ENCODE data around the gene COL4A4. TPM values are rescaled to one million over a fixed set of nuclear protein-coding genes. Genes with fewer than 3 reads are reported as not detected.

The COL4A4 gene
- total RNA-seq, 1 experiment from 2014 or later = 3.1 TPM

GRCh38 chr2:227150222-227150936 lies 13.6 kb downstream of the COL4A4 start (continued):
- TF ChIP-seq ZNF281 (CRISPR knock-in tag; IDR thresholded peaks at IDR 0.05) (no peak), ZBTB43 (CRISPR knock-in tag; IDR thresholded peaks at IDR 0.05) (no peak), GTF2I (CRISPR knock-in tag; conservative IDR thresholded peaks at IDR 0.05) (no peak), CDX4 (CRISPR knock-in tag; IDR thresholded peaks at IDR 0.05; ENCODE audit: borderline replicate concordance) (no peak), E2F1 (CRISPR knock-in tag; IDR thresholded peaks at IDR 0.05) (no peak), AFF4 (CRISPR knock-in tag; IDR thresholded peaks at IDR 0.05; ENCODE audit: borderline replicate concordance) (no peak), ZNF425 (CRISPR knock-in tag; conservative IDR thresholded peaks at IDR 0.05) (no peak)

GRCh38 chr2:227148106-227148505 lies 15.9 kb downstream of the COL4A4 start:
- ATAC-seq = no peak
- TF ChIP-seq ESRRA (CRISPR knock-in tag; IDR thresholded peaks at IDR 0.05; ENCODE audit: borderline replicate concordance) (no peak), GTF2I (CRISPR knock-in tag; conservative IDR thresholded peaks at IDR 0.05) (peak; percentile 70; the same call in 1 of the 2 replicates)
- no peak for DNase-seq (ENCODE audit: low spot score)
- H3K27me3 Mint-ChIP-seq (ENCODE audit: low read depth) = no peaks in the 10 kb centered on the region
- H3K4me1 Mint-ChIP-seq = peaks cover 14% of the 10 kb centered on the region
- no peak overlapping the region for H3K27ac Mint-ChIP-seq
- H3K36me3 Mint-ChIP-seq = peaks cover 11% of the 10 kb centered on the region
- ChIA-PET POLR2A (no interaction called here), CTCF (no interaction called here)
- H3K4me3 Mint-ChIP-seq = no peak overlapping the region
- peaks cover 28% of the 10 kb centered on the region for H3K9me3 Mint-ChIP-seq

GRCh38 chr2:227147023-227147422 lies 17.0 kb downstream of the COL4A4 start:
- peaks cover 11% of the 10 kb centered on the region for H3K36me3 Mint-ChIP-seq
- DNase-seq (ENCODE audit: low spot score) = no peak
- no peak for TF ChIP-seq PREB (CRISPR knock-in tag; IDR thresholded peaks at IDR 0.05; ENCODE audit: borderline replicate concordance)
- TF ChIP-seq MAX (CRISPR knock-in tag; IDR thresholded peaks at IDR 0.05) = no peak
- TF ChIP-seq RELA (CRISPR knock-in tag; IDR thresholded peaks at IDR 0.05; ENCODE audit: borderline replicate concordance) = no peak
- no peak for TF ChIP-seq ETV6 (CRISPR knock-in tag; IDR thresholded peaks at IDR 0.05)
- TF ChIP-seq ZNF396 (CRISPR knock-in tag; IDR thresholded peaks at IDR 0.05; ENCODE audit: borderline replicate concordance) = no peak
- H3K9me3 Mint-ChIP-seq = peaks cover 28% of the 10 kb centered on the region
- H3K27ac Mint-ChIP-seq = no peak overlapping the region
- no peak overlapping the region for H3K4me3 Mint-ChIP-seq
- H3K4me1 Mint-ChIP-seq = peaks cover 5% of the 10 kb centered on the region
- CTCF ChIA-PET = no interaction called here
- ATAC-seq = no peak
- H3K27me3 Mint-ChIP-seq (ENCODE audit: low read depth) = no peaks in the 10 kb centered on the region
- POLR2A ChIA-PET = no interaction called here

All from WTC11 (cell line).